Hematopoietic multipotent progenitor cell treated with erythropoietin and hydrocortisone succinate and interleukin-3 and kit ligand, for 17 days (in vitro differentiated cells): ENCODE measurements around the gene WARS2.

Experiments used
- DNase-seq: peaks from one replicate; pipeline ENCODE4 v3.0.0-alpha.2; 2015; ENCODE audit warnings: low spot score

The WARS2 gene

DNA sequence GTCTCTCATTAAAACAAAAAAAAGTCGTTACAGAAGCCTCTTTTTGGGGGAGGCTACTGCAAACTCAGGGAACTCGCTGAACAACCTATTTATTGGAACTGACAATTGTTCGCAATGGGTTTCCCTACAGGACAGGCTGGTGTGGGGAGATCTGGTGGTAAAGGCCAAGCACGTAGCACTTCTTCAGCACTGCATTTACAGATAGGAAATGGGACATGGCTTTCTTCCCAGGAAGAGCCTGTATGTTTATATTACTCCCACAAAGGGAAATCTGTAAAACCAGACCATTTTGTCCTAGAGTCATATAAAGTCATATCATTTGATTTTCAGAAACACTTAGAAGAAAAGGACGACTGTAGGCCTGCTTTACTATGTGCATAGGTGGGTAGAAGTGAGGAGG is 113.5 kb downstream of the WARS2 start:
- DNase-seq = no peak

DNA sequence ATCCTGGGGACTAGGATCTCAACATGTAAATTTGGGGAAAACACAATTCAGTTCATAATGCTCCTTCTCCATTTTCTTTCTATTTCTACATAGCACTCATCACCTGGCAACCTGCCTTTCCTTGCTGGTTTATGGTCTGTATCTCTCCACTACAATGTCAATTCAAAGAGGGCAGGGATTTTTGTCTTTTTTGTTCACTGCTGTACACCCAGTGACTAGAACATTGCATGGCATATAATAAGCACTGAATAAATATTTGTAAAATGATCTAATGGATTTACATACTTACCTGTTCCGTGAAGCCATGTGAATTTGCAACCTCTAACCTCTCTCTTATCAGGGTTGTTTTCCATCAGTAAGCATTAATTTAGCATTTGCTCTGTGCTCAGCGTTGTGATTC is 124.9 kb downstream of the WARS2 start:
- DNase-seq = no peak

GRCh38 chr1:119012383-119012782 is 128.1 kb downstream of the WARS2 start:
- DNase-seq = no peak

GRCh38 chr1:119011706-119012105 is 128.7 kb downstream of the WARS2 start:
- no peak for DNase-seq

DNA sequence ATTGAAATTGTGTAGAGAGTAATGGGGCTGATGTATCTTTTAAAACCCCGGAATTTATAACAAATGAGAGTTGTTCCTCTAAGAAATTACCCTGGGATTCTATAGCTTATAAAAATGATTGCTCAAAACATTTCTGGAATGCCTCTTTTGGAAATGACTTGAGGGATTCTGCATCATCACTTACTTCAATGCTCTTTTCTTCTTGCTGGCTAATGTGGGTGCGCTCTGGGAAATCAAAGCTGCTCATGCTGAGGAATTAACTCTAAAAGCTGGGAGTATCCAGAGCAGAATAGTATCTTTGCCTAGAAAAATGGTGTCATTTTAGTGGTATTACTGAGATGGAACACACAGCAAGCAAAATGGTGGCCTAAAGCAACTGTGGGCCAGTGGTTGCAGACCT is 129.3 kb downstream of the WARS2 start:
- no peak for DNase-seq

- DNase-seq = no peak
Measured at GRCh38 chr1:119010201-119010600, 130.3 kb downstream of the WARS2 start.

GRCh38 chr1:119009312-119009655 is 131.2 kb downstream of the WARS2 start:
- DNase-seq = no peak

- no peak for DNase-seq
Measured at GRCh38 chr1:119008483-119009311, 131.8 kb downstream of the WARS2 start.

GRCh38 chr1:119007670-119008482 is 132.6 kb downstream of the WARS2 start:
- no peak for DNase-seq

GRCh38 chr1:119007339-119007669 is 133.1 kb downstream of the WARS2 start:
- no peak for DNase-seq

DNA sequence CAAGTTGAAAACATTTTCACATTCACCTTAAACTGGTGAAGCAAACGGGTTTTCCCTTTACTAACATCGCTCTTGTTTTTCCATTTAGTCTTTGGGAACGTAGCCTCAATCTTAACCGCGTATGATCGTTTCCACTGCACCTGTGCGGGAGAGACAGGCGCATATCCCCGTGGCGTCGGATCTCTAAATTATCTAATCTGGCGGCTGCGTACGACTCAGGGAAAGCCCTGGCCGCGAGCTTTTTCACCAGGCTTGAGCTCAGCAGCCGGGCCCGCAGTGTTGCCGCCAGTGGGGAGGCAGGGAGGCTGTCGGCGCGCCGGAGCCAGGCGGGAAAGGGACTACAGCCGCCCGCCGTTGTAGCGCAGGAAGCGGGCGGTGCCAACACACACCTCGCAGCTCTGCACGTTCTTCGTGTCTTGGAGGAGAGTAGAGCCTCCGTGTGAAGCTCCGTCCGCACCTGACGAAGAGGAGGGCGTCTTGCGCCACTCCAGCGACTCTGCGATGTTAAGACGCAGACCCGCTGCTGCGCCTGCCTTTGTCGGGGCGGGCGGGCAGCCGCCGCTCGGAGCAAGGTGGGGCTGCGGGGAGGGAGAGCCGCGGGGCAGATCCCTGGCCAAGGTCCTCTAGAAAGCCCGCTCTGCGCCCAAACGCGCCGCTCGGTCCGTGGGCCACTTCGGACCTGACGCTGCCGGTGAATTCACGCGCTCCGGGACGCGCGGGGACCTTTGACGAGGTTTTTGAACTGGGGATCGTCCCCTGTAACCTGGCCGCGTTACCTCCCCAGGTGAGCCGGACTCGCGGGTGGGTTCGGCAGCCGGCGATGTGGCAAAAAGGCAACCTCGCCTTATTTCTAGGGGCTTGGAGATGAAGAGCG is 133.8 kb downstream of the WARS2 start:
- no peak for DNase-seq

GRCh38 chr1:119005724-119006405 is 134.6 kb downstream of the WARS2 start:
- DNase-seq = no peak

- no peak for DNase-seq
Measured at GRCh38 chr1:119004781-119005180, 135.7 kb downstream of the WARS2 start.

GRCh38 chr1:119004129-119004527 is 136.3 kb downstream of the WARS2 start:
- no peak for DNase-seq

- no peak for DNase-seq
Measured at GRCh38 chr1:119003413-119004128, 136.9 kb downstream of the WARS2 start.

GRCh38 chr1:119002028-119002686 is 138.3 kb downstream of the WARS2 start:
- DNase-seq = no peak

DNA sequence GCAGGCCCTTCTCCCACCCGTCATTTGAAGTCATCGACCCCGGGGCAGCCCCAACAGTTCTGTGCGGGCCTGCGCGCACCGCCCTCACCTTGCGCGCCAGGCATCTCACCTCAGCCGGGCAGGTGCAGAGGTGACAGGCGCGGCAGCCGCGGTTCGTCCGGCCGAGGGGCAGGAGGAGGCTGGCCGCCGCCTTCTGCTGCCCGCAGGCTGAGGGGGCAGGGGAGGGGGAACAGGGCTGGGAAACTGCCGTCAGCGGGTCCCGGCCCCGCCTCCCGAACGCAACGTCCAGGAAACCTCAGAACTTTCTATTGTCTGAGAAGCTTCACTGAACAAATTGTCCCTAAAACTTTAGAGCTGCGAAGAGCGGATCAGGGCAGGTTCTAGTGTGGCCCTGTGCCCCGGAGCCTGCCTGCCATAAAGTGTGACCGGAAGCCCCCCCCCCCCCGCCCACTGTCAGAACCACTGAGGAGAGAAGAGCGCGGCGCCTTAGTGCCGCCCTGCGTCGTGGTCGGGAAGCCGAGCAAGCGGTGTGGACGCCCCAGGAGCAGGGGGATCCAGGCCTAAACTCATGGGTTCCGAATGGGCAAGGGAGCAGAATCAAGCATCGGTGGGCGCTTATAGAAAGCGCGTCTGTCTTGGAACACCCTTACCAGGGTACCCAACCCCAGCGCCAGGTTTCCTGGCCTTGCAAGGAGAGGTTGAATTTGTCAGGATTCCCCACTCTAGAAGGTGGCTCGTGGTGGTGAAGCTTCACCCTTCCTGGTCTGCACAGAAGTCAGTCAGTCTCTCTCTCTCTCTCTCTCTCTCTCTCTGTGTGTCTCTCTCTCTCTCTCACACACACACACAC is 139.0 kb downstream of the WARS2 start:
- no peak for DNase-seq

DNA sequence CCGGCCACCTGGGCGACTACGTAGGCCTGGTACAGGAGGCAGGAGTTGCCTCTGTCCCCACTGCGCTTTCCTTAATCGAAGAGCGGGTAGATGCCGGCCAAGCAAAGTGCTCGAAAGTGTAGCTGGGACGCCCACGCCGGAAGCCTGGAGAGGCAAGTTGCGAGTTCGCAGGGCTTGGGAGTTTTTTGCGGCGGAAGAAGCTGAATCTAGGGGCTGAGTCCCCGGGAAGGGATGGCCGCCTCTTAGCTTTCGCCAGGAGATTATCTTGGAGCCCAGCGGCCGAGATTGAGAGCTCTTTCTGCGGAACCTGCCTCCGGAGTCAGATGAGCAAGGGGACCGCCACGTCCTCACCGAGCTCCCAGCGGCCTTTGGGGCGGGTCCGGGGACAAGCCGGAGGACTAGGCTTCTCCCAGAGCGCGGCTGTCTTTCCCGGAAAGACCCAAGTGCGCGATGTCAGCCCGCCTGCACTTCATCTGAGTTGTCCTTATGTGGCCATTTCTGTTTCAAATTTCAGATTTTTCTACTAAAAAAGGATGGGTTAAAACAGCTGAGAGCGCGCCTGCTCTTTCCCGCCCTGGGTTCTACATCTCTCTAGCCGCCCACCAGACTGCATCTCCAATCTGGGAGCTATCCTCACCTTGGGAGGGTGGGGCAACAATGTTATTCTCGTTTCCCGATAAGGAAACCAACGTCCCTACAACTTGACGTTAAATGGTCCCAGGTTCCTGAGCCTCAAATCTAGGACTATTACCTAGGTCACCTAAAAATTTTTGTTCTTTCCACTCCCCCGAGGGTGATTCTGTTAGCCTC is 139.9 kb downstream of the WARS2 start:
- no peak for DNase-seq
